SK-N-SH (cell line): ENCODE measurements around the gene ZNF311. TPM values are rescaled to one million over a fixed set of nuclear protein-coding genes. Genes with fewer than 3 reads are reported as not detected.

ENCODE experiments used
- CTCF ChIA-PET: fragments of 300-600, 350-600 bp; formaldehyde crosslinking; extraction: SDS; loops from one replicate; lab custom pipeline; 2021; lab: Yijun Ruan, JAX
- POLR2A ChIA-PET: fragments of 350-600 bp; sonication (Branson Sonifier 250); formaldehyde crosslinking; extraction: SDS; loops from one replicate; lab custom pipeline; 2020; ENCODE audit warnings: antibody characterized with exemption, inconsistent platforms; lab: Yijun Ruan, JAX
- DNase-seq: peaks from one replicate; pipeline ENCODE4 v3.0.0; 2012
- H2AFZ ChIP-seq: fragments of 200-600 bp; sonication (generic); 2 replicates; pipeline ENCODE4 v1.8.1; 2016; ENCODE audit warnings: antibody characterized with exemption, mild to moderate bottlenecking, low read depth
- H3F3A ChIP-seq: fragments of 200-600 bp; sonication (generic); replicated peaks from 2 replicates; pipeline ENCODE3; 2016; ENCODE audit warnings: antibody characterized with exemption, mild to moderate bottlenecking; ENCODE audit not compliant: insufficient read depth
- H3K27ac ChIP-seq, 2 experiments: fragments of 200-500 bp in 1 of 2; fragments of 200-600 bp in 1 of 2; sonication (Bioruptor generic) in 1 of 2; sonication (generic), shearing (Covaris generic) in 1 of 2; 2 replicates each; pipeline versions ENCODE4 v1.5.1 to v1.6.1; 2014 to 2016; ENCODE audit warnings: low read depth in 2 of 2, inconsistent platforms in 1 of 2, low read length in 1 of 2, mild to moderate bottlenecking in 1 of 2, mixed read lengths in 1 of 2
- H3K27me3 ChIP-seq: fragments of 200-600 bp; sonication (generic), shearing (Covaris generic); 2 replicates; pipeline ENCODE4 v1.6.1; 2016; ENCODE audit warnings: mixed run types; ENCODE audit not compliant: insufficient read depth
- H3K36me3 ChIP-seq, 2 experiments: fragments of 200-500 bp in 1 of 2; fragments of 200-600 bp in 1 of 2; sonication (Bioruptor generic) in 1 of 2; sonication (generic) in 1 of 2; replicated peaks in 1 of 2; 2 replicates each; pipeline versions ENCODE3 to v1.5.1; 2014 to 2016; ENCODE audit warnings: low read length in 1 of 2, mild to moderate bottlenecking in 1 of 2; ENCODE audit not compliant: insufficient read depth in 2 of 2, control insufficient read depth in 1 of 2
- H3K4me1 ChIP-seq, 2 experiments: fragments of 200-500 bp in 1 of 2; fragments of 200-600 bp in 1 of 2; sonication (Bioruptor generic) in 1 of 2; sonication (generic), shearing (Covaris generic) in 1 of 2; 2 replicates each; pipeline versions ENCODE4 v1.5.1 to v1.6.1; 2014 to 2016; ENCODE audit warnings: low read depth in 1 of 2, low read length in 1 of 2, mixed run types in 1 of 2; ENCODE audit not compliant: insufficient read depth in 2 of 2, control insufficient read depth in 1 of 2
- H3K4me2 ChIP-seq: fragments of 200-600 bp; sonication (generic), shearing (Covaris generic); 2 replicates; pipeline ENCODE4 v1.6.1; 2017; ENCODE audit warnings: mixed run types
- H3K4me3 ChIP-seq, 2 experiments: fragments of 200-500 bp in 1 of 2; fragments of 200-600 bp in 1 of 2; sonication (Bioruptor generic) in 1 of 2; sonication (generic), shearing (Covaris generic) in 1 of 2; 2 replicates each; pipeline versions ENCODE4 v1.5.1 to v1.8.1; 2014 to 2016; ENCODE audit warnings: low read depth in 2 of 2, inconsistent platforms in 1 of 2, low read length in 1 of 2, mild to moderate bottlenecking in 1 of 2, mixed read lengths in 1 of 2, moderate library complexity in 1 of 2
- H3K79me2 ChIP-seq: fragments of 200-600 bp; sonication (generic); 2 replicates; pipeline ENCODE4 v1.8.1; 2017; ENCODE audit warnings: mild to moderate bottlenecking; ENCODE audit not compliant: insufficient read depth
- H3K9ac ChIP-seq: fragments of 200-600 bp; sonication (generic); 2 replicates; pipeline ENCODE4 v1.6.1; 2017; ENCODE audit warnings: mixed run types
- H3K9me2 ChIP-seq: fragments of 200-600 bp; sonication (generic); 2 replicates; pipeline ENCODE4 v1.6.1; 2017; ENCODE audit warnings: mixed run types
- H3K9me3 ChIP-seq: fragments of 200-600 bp; sonication (generic); 2 replicates; pipeline ENCODE4 v1.6.1; 2017; ENCODE audit warnings: mixed run types, mild to moderate bottlenecking, moderate library complexity
- H4K20me1 ChIP-seq: fragments of 200-600 bp; sonication (generic); 2 replicates; pipeline ENCODE4 v1.6.1; 2017; ENCODE audit warnings: mild to moderate bottlenecking, mixed run types; ENCODE audit not compliant: insufficient read depth
- EZH2phosphoT487 ChIP-seq: fragments of 200-600 bp; sonication (generic); IDR thresholded peaks from 2 replicates; pipeline ENCODE4 v1.6.1; 2017; ENCODE audit warnings: low read depth, mixed run types, mild to moderate bottlenecking, antibody characterized with exemption, moderate library complexity, borderline replicate concordance
- FOSL2 ChIP-seq: IDR thresholded peaks from 2 replicates; pipeline ENCODE4 v1.4.0; 2012; ENCODE audit warnings: low read depth, mild to moderate bottlenecking, moderate library complexity, borderline replicate concordance
- FOXM1 ChIP-seq: IDR thresholded peaks from 2 replicates; pipeline ENCODE4 v1.4.0; 2012; ENCODE audit warnings: low read depth, mild to moderate bottlenecking
- MAX ChIP-seq: IDR thresholded peaks from 2 replicates; pipeline ENCODE4 v1.4.0; 2012; ENCODE audit warnings: low read depth
- MEF2A ChIP-seq: IDR thresholded peaks from 2 replicates; pipeline ENCODE4 v1.4.0; 2012; ENCODE audit warnings: low read depth, borderline replicate concordance
- POLR2AphosphoS5 ChIP-seq: IDR thresholded peaks from 2 replicates; pipeline ENCODE4 v1.6.1; 2012; ENCODE audit warnings: low read depth, low read length
- RAD21 ChIP-seq: IDR thresholded peaks from 2 replicates; pipeline ENCODE4 v1.6.1; 2012; ENCODE audit warnings: mild to moderate bottlenecking, low read length
- SMC3 ChIP-seq: IDR thresholded peaks from 2 replicates; pipeline ENCODE4 v1.6.1; 2012; ENCODE audit warnings: low read depth, low read length, improper control_type of control experiment
- TAF1 ChIP-seq: IDR thresholded peaks from 2 replicates; pipeline ENCODE4 v1.6.1; 2012; ENCODE audit warnings: low read depth, mild to moderate bottlenecking, low read length, moderate library complexity, borderline replicate concordance
- USF2 ChIP-seq: fragments of 150-350 bp; IDR thresholded peaks from 2 replicates; pipeline ENCODE4 v1.6.1; 2017; ENCODE audit warnings: antibody characterized with exemption, low read length, low read depth, borderline replicate concordance
- YY1 ChIP-seq: IDR thresholded peaks from 2 replicates; pipeline ENCODE4 v1.4.0; 2012; ENCODE audit warnings: low read depth, mild to moderate bottlenecking
- WGBS: methylation state at CpG from one replicate; pipeline ENCODE4 v1.1.6; 2017; ENCODE audit warnings: low lambda C conversion rate; 5-methylcytosine and 5-hydroxymethylcytosine counted together
- polyA plus RNA-seq, 3 experiments: library from polyadenylated mRNA; depleted of rRNA; stranded (reverse); fragments of >200 nt; gene quantifications; 2 replicates each; pipeline ENCODE4 v1.2.3, GENCODE V29; 2012
- TF ChIP-seq, protein P1 (sequence below): fragments of 200-600 bp; sonication (generic); IDR thresholded peaks from 2 replicates; pipeline ENCODE4 v1.6.1; 2017; ENCODE audit warnings: antibody characterized with exemption, mild to moderate bottlenecking, moderate library complexity
- TF ChIP-seq, protein P2 (sequence below): fragments of 150-350 bp; IDR thresholded peaks from 2 replicates; pipeline ENCODE4 v1.6.1; 2016; ENCODE audit warnings: mild to moderate bottlenecking, low read depth, low read length

Gene ZNF311
- polyA plus RNA-seq, 1 of the 3 experiments (the other 2 are of a cell fraction) = 0.16 TPM

DNA sequence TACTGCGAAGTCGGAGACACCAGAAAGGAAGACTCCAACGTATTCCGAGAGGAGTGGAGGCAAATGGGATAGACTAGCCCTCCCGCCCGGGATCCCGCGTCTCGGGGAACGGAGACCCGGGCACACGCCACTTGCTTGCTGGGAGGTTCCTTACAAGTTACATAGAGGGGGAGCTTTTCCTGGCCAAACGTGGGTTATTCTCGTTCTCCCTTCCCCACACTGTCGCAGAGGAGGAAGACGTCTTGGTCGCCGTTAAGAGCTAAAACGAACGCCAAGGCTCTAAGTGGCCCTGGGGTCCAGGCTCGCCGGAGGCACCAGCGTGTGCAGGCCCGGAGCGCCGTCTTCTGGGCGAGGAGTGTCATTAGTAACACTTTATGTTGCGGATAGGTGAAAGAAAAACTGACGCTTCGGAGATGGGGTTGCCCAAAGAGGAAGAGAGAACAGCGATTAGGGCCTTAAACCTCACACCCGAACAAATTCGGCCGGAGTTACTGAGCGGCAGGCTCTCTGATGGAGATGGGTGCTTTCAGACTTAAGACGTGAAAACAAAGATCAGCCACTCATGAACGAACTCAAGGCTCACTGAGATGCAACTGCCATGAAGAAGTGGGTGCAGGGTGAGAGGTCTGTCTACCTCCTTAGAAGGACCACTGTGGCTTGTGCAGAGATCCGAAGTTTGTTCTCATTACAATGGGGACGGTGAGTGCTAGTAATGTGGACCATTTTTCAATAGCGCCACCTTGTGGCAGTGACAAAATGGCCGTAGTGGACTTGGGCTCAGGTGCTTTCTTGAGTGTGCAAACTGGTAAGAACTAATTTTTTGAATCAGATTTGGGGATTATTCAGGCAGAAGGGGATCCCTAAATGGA, 11.7 kb upstream of the ZNF311 start:
- Histone ChIP-seq H3K27ac (no peak overlapping the region), H3K9ac (no peak overlapping the region), H3K36me3 (no peaks in the 10 kb centered on the region), H3K9me2 (no peaks in the 10 kb centered on the region), H3K9me3 (no peaks in the 10 kb centered on the region), H3K79me2 (no peaks in the 10 kb centered on the region), H3K4me1 (peaks cover 0 to 10% of the 10 kb centered on the region in 2 experiments; a peak in 2 of 4 replicates), H3K4me3 (peak overlapping the region; percentile 61 to 64), H3K27me3 (no peaks in the 10 kb centered on the region; the same call in 1 of the 2 replicates), H3K4me2 (peak overlapping the region; percentile 74), H2AFZ (peak overlapping the region; percentile 99), H3F3A (peaks cover 3% of the 10 kb centered on the region), H4K20me1 (no peaks in the 10 kb centered on the region)
- peak; percentile 72 for DNase-seq
- ChIA-PET POLR2A (no interaction called here), CTCF (interaction anchor here (0.6 to 3.0 kb wide), 24 partner anchors 12 to 1829 kb away, joined by 3 to 32 read pairs (median 4); partner anchors contain the start of genes TRIM27 and ZNF311)
- TF ChIP-seq, protein P1, sequence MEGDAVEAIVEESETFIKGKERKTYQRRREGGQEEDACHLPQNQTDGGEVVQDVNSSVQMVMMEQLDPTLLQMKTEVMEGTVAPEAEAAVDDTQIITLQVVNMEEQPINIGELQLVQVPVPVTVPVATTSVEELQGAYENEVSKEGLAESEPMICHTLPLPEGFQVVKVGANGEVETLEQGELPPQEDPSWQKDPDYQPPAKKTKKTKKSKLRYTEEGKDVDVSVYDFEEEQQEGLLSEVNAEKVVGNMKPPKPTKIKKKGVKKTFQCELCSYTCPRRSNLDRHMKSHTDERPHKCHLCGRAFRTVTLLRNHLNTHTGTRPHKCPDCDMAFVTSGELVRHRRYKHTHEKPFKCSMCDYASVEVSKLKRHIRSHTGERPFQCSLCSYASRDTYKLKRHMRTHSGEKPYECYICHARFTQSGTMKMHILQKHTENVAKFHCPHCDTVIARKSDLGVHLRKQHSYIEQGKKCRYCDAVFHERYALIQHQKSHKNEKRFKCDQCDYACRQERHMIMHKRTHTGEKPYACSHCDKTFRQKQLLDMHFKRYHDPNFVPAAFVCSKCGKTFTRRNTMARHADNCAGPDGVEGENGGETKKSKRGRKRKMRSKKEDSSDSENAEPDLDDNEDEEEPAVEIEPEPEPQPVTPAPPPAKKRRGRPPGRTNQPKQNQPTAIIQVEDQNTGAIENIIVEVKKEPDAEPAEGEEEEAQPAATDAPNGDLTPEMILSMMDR = peak; percentile 94
- TF ChIP-seq SMC3 (peak; percentile 77), POLR2AphosphoS5 (no peak), RAD21 (peak; percentile 71), TAF1 (no peak), FOXM1 (no peak), MAX (no peak), MEF2A (no peak), FOSL2 (no peak)
- WGBS = 2% methylated on average over 33 of the region's 41 CpGs

- Histone ChIP-seq H3K4me3 (no peak overlapping the region), H3K79me2 (no peaks in the 10 kb centered on the region), H3F3A (peaks cover 3% of the 10 kb centered on the region), H4K20me1 (no peaks in the 10 kb centered on the region), H3K9ac (no peak overlapping the region), H3K9me3 (no peaks in the 10 kb centered on the region), H3K4me2 (no peak overlapping the region), H3K27ac (no peak overlapping the region), H3K4me1 (peaks cover 0 to 10% of the 10 kb centered on the region in 2 experiments; a peak in 2 of 4 replicates), H2AFZ (no peak overlapping the region), H3K9me2 (0 out of 2 replicates have a peak, but pooled peaks cover 3% of the 10 kb centered on the region), H3K27me3 (no peaks in the 10 kb centered on the region; the same call in 1 of the 2 replicates), H3K36me3 (no peaks in the 10 kb centered on the region)
- TF ChIP-seq TAF1 (no peak), EZH2phosphoT487 (no peak), USF2 (no peak), YY1 (no peak)
- TF ChIP-seq, protein P2, sequence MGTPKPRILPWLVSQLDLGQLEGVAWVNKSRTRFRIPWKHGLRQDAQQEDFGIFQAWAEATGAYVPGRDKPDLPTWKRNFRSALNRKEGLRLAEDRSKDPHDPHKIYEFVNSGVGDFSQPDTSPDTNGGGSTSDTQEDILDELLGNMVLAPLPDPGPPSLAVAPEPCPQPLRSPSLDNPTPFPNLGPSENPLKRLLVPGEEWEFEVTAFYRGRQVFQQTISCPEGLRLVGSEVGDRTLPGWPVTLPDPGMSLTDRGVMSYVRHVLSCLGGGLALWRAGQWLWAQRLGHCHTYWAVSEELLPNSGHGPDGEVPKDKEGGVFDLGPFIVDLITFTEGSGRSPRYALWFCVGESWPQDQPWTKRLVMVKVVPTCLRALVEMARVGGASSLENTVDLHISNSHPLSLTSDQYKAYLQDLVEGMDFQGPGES = no peak
- WGBS = 84% methylated on average over 48 of the region's 79 CpGs
- ChIA-PET POLR2A (no interaction called here), CTCF (interaction anchor here (0.7 to 3.0 kb wide), 8 partner anchors 15 to 340 kb away, joined by 3 to 32 read pairs (median 8); no protein-coding TSS in a partner anchor)
- no peak for DNase-seq
Observed at GRCh38 chr6:29014729-29015608, 9.9 kb upstream of the ZNF311 start.
